Measurements from ENCODE around the gene SLC66A3.

DNA sequence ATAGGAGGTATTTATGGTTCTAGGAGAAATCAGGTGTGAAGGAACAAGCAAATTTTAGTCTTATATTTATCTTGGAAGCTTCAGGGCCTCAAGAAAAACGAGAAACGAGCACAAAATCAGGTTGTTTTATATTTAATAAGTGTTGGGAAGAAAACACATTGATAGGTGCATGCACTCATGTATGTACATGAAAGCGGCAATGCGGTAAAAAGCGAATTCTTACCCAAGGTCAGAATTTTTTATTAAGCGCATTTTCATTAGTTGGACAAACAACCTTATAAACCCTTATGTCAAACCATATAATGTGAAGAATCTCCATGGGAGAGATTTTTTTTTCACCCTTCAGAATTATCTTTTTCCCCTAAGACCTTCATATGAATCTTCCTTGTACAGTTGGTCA is 25.4 kb downstream of the SLC66A3 start:
- TF ChIP-seq EP300 (IDR thresholded peaks at IDR 0.05) (no peak), POLR2A (IDR thresholded peaks at IDR 0.05) (no peak), POLR2AphosphoS5 (IDR thresholded peaks at IDR 0.05) (no peak)
- TF ChIP-seq, protein P1, sequence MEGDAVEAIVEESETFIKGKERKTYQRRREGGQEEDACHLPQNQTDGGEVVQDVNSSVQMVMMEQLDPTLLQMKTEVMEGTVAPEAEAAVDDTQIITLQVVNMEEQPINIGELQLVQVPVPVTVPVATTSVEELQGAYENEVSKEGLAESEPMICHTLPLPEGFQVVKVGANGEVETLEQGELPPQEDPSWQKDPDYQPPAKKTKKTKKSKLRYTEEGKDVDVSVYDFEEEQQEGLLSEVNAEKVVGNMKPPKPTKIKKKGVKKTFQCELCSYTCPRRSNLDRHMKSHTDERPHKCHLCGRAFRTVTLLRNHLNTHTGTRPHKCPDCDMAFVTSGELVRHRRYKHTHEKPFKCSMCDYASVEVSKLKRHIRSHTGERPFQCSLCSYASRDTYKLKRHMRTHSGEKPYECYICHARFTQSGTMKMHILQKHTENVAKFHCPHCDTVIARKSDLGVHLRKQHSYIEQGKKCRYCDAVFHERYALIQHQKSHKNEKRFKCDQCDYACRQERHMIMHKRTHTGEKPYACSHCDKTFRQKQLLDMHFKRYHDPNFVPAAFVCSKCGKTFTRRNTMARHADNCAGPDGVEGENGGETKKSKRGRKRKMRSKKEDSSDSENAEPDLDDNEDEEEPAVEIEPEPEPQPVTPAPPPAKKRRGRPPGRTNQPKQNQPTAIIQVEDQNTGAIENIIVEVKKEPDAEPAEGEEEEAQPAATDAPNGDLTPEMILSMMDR (IDR thresholded peaks at IDR 0.05) = no peak
